NCI-H2081 treated with DMSO at 0.1 percent for 48 hours (cell line): ENCODE measurements around the gene VGLL4.
"Not testable (repeated sequence)": the region's sequence is repeated elsewhere in the genome, so short reads cannot be mapped to it uniquely, and the experiment has no call there.

Experiments
- DNase-seq: peaks from one replicate; lab custom pipeline; 2025; lab: John Stamatoyannopoulos, UW

The VGLL4 gene

DNA sequence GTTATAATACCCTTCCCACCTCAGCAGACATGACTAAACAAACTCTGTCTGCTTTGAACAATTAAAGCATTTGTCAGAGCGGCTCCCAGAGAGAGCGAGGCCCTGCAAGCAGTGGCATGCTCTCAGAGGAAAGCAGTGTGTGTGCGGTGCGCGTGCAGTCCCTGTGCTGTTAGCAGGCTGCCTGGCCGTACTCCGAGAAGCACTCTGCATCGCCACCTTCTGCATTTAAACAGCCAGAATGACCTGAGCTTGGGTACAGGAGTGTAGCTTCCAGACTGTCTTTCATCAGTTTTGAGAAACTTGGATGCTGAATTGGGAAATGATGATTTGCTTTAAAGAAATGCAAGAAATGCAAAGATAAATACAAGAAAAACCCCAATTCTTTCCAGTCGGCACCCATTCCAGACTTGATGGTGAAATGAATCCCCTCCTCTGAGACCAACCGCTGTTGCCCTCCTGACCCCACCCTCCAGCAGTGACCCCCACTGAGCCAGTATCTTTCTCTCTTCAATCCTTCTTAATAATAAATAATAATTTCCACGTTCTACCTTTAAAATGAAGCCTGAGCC, 113.5 kb downstream of the VGLL4 start:
- no peak for DNase-seq

DNA sequence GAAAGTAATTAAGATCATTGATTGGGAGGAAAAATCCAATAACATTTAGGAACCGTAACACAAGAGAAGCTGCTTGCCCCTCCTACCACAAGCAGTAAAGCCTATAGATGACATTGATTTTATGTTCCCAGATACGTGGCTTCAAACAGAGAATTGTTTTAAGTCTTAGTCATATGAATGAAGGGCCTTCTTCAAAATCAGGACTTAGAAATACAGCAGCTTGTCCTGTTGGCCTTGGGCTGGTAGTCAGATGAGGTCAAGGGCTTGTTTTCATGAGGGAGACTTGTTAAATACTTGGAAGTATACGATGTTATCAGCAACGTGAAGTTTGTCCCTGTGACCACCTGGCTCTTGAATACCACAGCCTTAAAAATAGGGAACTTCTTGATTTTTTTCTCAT, 114.4 kb downstream of the VGLL4 start:
- no peak for DNase-seq

DNA sequence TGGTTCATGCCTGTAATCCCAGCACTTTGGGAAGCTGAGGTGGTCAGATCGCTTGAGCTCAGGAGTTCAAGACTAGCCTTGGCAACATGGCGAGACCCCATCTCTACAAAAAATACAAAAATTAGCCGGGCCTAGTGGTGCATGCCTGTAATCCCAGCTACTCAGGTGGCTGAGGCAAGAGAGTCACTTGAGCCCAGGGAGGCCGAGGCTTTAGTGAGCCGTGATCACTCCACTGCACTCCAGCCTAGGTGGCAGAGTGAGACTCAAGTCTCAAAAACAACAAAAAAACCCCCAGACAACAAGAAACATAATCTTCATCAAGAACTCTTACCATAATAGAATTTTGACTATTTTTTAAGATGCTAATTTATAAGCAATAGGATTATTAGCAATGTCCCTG, 117.6 kb downstream of the VGLL4 start:
- DNase-seq, result not testable (repeated sequence)

DNA sequence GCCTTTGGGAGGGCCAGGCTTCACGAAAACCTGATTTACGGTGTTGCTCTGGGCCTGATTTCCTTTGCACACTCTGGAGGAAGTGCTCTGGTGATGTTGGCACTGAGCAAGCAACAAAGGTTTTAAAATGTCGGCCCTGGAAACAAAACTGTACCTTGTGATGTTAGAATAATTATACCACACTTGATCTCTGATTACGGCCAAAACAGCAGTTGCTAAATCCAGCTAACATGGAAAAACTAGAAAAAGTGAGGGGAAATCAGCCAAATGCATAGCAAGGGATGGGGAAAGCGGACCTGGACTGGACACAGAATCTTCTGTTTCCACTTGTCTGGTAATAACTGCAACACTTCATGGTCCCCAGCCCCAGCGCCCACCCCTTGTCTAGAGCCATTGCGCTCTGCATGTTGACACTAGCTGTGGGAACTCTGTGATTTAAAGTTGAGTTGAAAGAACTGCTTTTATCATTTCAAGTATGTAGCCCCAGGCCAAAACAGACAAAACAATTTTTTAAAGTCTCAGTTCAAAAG, 120.1 kb downstream of the VGLL4 start:
- DNase-seq, result no peak

DNA sequence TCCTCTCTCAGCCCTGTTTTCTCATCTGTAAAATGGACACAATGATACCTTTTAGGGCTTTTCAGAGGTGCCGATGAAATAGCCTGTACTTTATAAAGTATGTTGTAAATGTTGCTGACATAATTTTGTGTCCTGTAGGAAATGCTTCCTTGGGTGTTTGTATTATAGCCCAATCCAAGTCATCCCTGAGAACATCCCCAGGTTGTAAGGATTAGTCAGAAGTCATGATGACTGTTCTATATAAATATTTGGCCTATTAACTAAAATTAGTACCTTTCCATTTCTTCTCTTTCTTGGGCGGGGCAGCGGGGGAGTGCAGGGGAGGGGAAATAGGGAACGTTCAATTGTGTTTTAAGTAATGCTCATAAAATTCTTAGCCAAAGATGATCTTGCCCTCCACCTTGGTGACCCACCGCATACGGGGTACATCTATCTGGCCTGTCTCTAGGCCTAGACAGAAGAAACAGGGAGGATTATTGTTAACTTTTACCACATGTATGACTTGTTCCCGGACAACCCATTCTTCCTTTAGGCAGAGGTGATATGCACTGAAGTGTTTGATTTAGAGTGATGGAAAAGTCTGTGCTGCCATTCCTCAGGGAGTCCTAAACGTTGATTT, 120.7 kb downstream of the VGLL4 start:
- no peak for DNase-seq

DNA sequence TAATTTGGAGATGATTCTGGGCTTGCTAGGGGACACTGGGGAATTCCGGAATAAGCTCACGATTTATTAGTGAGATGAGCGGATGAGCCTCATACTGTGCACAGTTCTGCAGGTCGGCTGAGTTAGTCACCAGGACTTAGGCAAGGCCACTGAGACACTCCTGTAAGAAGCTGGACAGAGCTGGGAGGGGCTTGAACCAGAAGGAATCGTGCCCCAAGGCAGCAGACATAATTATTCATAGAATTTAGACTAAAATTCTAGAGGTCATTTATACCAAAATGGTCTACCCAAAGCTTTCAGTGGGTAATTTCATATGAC, 121.4 kb downstream of the VGLL4 start:
- DNase-seq, result no peak

DNA sequence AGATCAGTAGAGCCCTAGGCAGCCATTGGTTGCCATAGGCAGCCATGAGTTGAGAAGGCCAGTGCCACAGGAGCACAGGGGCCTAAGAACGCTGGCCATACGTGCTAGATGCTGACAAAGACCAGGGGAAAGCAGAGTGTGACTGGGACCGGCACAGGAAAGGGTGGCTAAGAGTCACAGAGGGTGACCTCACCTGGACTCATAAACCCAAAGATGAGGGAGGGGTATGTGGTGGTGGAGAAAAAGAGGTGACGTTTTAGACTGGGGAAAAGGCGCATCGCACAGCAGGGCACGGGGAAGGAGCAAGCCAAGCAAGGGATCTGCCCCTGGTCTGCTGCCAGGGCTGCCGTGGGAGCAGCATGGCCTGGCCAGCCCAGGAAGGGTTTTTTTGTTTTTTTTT, 122.5 kb downstream of the VGLL4 start:
- no peak for DNase-seq

DNA sequence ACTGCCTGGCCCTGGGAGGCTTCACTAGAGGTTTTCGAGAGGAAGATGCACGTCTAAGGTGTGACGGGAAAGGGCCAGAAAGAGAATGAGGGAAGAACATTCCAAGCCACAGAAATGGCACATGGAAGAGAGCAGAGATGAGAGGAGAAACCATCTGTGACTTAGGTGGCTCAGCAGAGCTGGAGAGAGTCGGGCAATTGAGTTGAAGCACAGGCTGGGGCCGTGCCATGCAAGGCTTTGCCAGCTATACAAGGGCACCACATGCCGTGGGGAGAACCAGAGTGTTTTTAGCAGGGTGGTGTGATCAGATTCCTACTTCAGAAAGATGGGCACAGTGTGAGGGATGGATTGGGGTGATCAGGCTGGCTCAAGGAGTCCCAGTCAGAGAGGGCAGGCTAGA, 126.1 kb downstream of the VGLL4 start:
- no peak for DNase-seq

DNA sequence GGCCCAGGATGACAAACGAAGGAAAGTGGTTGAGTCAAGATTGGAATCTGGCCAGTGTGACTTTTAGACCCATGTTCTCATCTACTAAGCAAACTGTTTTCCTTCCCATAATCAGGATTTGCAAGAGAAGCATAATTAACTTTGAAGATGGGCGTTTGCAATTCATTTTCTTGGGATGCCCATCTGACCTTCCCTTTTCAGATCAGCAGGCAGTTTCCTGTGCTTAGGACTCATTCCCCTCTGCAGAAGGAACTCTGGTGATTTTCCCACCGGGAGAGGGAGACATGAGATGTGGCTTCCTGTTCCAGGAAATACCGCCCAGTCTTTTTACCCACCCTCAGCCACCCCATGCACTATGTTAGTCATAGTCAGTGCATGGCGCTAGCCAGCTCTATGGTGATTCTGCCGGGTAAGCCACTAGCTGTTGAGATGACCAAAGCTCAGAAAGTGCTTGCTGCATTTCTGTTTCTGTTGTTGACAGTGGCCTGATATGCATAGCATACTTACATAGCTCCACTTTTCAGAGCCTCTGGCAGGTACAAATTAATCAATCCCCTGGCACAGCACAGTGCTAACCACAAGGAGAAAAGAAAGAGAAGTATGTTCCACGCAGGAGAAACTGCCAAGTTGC, 129.4 kb downstream of the VGLL4 start:
- no peak for DNase-seq

DNA sequence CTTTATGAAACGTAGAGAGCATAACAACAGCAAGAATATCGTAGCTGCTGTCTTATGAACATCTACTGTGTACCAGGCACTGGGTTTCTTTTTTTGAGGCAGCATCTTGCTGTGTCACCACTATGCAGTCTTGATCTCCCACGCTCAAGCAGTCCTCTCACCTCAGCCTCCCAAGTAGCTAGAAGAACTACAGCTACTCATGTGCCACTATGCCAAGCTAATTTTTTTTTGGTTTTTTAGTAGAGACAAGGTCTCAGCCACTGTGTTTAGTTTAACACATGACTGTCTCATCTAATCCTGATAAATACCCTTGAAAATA, 129.9 kb downstream of the VGLL4 start:
- no peak for DNase-seq

DNA sequence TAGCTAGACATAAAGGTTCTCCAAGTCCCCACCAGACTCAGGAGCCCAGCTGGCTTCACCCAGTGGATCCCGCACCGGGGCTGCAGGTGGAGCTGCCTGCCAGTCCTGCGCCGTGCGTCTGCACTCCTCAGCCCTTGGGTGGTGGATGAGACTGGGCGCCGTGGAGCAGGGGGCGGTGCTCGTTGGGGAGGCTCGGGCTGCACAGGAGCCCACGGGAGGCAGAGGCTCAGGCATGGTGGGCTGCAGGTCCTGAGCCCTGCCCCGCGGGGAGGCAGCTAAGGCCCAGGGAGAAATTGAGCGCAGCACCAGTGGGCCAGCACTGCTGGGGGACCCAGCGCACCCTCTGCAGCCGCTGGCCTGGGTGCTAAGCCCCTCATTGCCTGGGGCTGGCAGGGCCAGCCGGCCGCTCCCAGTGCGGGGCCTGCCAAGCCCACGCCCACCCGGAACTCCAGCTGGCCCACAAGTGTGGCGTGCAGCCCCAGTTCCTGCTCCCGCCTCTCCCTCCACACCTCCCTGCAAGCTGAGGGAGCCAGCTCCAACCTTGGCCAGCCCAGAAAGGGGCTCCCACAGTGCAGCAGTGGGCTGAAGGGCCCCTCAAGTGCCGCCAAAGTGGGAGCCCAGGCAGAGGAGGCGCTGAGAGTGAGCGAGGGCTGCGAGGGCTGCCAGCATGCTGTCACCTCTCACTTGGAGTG, 130.4 kb downstream of the VGLL4 start:
- not testable (repeated sequence) for DNase-seq

DNA sequence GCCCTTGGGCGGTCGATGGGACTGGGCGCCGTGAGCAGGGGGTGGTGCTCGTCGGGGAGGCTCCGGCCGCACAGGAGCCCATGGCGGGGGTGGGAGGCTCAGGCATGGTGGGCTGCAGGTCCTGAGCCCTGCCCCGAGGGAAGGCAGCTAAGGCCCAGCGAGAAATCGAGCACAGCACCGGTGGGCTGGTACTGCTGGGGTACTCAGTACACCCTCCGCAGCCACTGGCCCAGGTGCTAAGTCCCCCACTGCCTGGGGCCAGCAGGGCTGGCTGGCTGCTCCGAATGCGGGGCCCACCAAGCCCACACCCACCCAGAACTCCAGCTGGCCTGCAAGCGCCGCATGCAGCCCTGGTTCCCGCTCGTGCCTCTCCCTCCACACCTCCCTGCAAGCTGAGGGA, 132.1 kb downstream of the VGLL4 start:
- not testable (repeated sequence) for DNase-seq

DNA sequence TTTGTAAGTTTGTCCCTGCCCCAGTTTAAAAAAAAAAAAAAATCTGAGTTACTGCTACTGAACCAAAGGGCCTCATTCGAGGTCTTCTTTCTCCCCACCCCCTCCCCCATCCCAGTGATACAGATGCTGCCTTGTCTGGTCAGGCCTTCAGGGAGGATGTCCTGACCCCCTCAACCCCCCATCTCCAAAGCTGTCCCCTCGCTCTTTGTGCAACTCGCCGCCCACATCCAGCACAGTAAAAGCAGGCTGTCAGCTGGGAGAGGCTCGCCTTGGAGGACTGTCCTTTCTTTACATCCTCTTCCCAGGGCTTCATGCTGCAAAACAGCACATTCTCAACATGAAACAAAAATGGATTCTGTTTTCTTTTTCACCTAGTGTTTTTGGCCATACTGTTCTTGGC, 133.4 kb downstream of the VGLL4 start:
- DNase-seq, result no peak

DNA sequence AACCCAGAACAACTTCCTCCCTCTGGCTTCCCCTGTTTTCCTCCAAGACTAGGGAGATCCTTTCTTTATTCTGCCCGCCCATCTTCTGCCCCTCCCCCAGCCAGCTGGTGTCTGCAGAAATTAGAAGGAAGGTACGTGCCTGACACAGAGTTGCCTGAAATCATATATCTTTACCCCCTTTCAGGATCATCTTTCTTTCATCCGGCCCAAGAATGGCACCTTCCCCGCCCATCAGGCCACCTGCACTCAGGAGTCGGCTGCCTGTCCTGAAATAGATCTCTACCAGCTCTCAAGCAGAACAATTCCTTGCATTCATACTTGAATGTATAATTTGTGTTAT, 133.7 kb downstream of the VGLL4 start:
- DNase-seq, result no peak

DNA sequence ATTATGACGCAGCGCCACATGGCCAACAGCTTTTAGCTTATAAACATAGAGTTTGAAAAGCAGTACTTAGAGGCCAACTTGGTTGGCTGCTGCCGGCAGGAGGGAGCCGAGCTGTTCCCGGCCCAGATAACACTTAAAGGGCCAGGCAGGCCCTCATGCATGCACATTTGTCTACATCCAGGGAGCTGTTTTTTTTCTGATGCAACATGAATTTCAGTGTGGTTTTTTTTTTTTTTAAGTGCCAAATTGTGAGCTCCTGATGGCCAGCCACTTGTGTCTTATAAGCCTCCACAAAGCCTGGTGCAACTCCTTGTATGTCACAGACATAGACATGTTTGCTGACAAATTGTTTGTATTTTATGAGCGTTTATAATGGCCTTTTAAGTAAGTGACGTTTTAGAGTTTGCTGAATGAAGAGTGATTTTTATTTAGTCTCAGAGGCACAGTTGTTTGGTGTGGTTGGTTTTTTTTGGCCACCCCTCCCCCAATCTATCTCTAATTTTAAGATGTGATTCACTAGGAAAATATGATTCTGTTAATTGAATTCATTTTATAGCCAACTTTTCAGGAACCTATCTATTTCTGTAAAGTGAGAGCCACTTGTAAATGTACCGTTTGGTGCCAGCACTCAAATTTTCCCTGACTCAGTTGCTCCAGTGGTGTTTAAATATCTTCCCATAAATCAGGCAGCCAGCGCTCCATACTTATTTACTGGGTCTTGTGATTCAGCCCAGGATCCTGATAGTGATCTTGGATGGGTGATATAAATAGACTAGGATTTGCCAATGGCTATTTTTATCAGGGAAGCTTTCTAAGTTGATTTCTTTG, 134.3 kb downstream of the VGLL4 start:
- no peak for DNase-seq

DNA sequence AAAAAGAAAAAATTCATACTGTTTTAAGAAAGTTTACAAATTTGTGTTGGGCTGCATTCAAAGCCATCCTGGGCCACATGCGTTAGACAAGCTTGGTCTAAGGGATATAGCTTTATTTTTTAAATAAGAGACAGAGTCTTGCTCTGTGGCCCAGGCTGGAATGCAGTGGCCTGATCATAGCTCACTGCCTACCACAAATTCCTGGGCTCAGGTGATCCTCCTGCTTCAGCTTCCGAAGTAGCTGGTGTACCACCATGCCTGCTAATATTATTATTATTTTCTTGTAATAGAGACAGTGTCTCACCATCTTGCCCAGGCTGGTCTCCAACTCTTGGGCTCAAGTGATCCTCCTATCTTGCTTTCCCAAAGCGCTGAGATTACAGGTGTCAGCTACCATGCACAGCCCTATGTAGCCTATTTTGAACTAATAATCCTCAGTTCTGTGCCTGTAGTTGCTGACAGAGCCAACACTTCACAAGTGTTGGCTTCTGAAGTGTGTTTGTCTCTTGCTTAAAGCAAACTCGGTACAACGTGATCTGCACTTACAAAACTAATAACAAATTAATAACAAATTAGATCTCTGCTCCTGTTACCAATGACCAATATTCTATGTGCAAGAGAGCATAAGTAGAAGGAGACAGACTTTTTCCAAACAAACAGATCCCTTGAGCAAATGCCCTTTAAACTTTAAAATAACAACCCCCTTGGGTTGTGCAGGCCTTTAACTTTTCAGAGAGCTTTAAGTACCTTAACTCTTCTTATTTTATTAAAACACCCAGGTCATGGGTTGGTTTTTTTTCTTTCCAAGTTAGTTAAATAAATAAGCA, 135.2 kb downstream of the VGLL4 start:
- no peak for DNase-seq

DNA sequence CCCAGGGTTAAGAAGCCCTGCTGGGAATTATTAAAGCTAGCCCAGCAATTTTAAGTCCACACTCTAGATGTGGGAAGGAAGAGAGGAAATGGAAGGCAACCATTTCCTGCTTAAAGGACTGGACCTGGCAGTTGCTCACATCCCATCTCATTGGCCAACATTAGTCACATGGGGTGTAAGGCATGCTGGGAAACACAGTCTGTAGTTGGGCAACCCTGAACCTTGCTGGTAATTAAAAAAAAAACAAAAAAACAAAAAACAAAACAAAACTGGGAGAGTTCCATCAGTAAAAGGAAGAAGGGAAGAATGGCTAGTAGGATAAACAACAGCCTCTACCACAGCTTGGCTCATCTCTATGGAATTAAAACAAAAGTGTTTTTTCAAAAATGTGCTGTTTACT, 136.0 kb downstream of the VGLL4 start:
- DNase-seq, result no peak
